ENCODE measurements around the gene SEL1L3.
A peak's percentile ranks its signal among the peaks of the same experiment; 100 is the strongest.

SEL1L3 gene

DNA sequence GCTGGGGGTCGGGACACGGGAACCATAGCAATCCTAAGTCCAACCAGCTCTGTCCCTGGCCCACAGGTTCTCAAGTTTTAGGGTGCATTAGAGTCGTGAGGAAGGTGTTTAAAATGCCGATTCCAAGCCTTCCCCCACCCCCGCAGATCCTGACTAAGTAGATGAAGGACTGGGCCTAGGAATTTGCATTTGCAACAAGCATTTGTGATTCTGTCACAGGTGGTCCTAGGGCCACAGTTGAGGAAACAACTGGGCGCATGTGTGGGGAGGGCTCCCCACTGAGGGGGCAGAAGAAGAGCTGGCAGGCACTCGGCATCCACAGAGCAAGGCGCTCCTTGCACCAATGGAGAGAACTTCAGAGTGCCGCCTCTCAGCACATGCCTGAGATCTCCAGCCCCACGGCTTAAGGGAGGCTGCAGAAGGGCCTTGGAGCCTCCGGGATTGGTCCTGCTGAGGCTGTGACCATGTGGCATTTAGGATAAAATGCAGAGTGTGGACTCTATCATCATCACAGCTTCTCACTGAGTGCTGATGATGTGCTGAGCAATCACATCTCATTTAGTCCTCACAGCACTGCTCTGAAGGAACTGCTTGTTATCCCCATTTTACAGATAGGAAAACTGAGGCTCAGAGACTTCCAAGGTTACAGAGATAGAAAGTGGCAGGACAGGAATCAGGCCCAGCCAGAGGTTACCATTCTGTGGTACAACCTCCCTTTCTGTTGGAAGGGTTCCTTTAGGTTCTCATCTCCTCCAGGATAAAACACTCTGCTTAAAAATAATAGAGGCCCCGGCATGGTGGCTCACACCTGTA, 16.7 kb downstream of the SEL1L3 start:
- no peak overlapping the region for H3K4me3 ChIP-seq (replicated peaks; ENCODE audit: insufficient read depth, low read length)
- no peak for DNase-seq (ENCODE audit: low read depth in 1 of 2, low spot score in 1 of 2)
- TF ChIP-seq SPI1 (IDR thresholded peaks at IDR 0.05; ENCODE audit: borderline replicate concordance, low read depth): no peak
- TF ChIP-seq POLR2AphosphoS5 (IDR thresholded peaks at IDR 0.05; ENCODE audit: low read depth): no peak
- no peak for TF ChIP-seq GABPA (IDR thresholded peaks at IDR 0.05; ENCODE audit: low read depth)
- TF ChIP-seq, protein P1, sequence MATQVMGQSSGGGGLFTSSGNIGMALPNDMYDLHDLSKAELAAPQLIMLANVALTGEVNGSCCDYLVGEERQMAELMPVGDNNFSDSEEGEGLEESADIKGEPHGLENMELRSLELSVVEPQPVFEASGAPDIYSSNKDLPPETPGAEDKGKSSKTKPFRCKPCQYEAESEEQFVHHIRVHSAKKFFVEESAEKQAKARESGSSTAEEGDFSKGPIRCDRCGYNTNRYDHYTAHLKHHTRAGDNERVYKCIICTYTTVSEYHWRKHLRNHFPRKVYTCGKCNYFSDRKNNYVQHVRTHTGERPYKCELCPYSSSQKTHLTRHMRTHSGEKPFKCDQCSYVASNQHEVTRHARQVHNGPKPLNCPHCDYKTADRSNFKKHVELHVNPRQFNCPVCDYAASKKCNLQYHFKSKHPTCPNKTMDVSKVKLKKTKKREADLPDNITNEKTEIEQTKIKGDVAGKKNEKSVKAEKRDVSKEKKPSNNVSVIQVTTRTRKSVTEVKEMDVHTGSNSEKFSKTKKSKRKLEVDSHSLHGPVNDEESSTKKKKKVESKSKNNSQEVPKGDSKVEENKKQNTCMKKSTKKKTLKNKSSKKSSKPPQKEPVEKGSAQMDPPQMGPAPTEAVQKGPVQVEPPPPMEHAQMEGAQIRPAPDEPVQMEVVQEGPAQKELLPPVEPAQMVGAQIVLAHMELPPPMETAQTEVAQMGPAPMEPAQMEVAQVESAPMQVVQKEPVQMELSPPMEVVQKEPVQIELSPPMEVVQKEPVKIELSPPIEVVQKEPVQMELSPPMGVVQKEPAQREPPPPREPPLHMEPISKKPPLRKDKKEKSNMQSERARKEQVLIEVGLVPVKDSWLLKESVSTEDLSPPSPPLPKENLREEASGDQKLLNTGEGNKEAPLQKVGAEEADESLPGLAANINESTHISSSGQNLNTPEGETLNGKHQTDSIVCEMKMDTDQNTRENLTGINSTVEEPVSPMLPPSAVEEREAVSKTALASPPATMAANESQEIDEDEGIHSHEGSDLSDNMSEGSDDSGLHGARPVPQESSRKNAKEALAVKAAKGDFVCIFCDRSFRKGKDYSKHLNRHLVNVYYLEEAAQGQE (IDR thresholded peaks at IDR 0.05; ENCODE audit: insufficient replicate concordance, low read depth): no peak
- TF ChIP-seq, protein P2, sequence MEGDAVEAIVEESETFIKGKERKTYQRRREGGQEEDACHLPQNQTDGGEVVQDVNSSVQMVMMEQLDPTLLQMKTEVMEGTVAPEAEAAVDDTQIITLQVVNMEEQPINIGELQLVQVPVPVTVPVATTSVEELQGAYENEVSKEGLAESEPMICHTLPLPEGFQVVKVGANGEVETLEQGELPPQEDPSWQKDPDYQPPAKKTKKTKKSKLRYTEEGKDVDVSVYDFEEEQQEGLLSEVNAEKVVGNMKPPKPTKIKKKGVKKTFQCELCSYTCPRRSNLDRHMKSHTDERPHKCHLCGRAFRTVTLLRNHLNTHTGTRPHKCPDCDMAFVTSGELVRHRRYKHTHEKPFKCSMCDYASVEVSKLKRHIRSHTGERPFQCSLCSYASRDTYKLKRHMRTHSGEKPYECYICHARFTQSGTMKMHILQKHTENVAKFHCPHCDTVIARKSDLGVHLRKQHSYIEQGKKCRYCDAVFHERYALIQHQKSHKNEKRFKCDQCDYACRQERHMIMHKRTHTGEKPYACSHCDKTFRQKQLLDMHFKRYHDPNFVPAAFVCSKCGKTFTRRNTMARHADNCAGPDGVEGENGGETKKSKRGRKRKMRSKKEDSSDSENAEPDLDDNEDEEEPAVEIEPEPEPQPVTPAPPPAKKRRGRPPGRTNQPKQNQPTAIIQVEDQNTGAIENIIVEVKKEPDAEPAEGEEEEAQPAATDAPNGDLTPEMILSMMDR (IDR thresholded peaks at IDR 0.05; ENCODE audit: insufficient read depth, low read length): no peak
- no peaks in the 10 kb centered on the region for H3K27me3 ChIP-seq (ENCODE audit: insufficient read depth, poor library complexity, severe bottlenecking)
- no peak overlapping the region for H3K27ac ChIP-seq (replicated peaks)

GRCh38 chr4:25844961-25845712, 17.7 kb downstream of the SEL1L3 start:
- TF ChIP-seq GABPA (IDR thresholded peaks at IDR 0.05; ENCODE audit: low read depth) (no peak), POLR2AphosphoS5 (IDR thresholded peaks at IDR 0.05; ENCODE audit: low read depth) (no peak), SPI1 (IDR thresholded peaks at IDR 0.05; ENCODE audit: borderline replicate concordance, low read depth) (peak; percentile 90)
- TF ChIP-seq, protein P2 (IDR thresholded peaks at IDR 0.05; ENCODE audit: insufficient read depth, low read length): no peak
- TF ChIP-seq, protein P1 (IDR thresholded peaks at IDR 0.05; ENCODE audit: insufficient replicate concordance, low read depth): no peak
- no peak overlapping the region for H3K4me3 ChIP-seq (replicated peaks; ENCODE audit: insufficient read depth, low read length)
- no peaks in the 10 kb centered on the region for H3K27me3 ChIP-seq (ENCODE audit: insufficient read depth, poor library complexity, severe bottlenecking)
- no peak overlapping the region for H3K27ac ChIP-seq (replicated peaks)
- DNase-seq (ENCODE audit: low read depth in 1 of 2, low spot score in 1 of 2): peak in 1 of 2 experiments; percentile 21

- no peak for DNase-seq (ENCODE audit: low read depth in 1 of 2, low spot score in 1 of 2)
- no peaks in the 10 kb centered on the region for H3K27me3 ChIP-seq (ENCODE audit: insufficient read depth, poor library complexity, severe bottlenecking)
- no peak overlapping the region for H3K27ac ChIP-seq (replicated peaks)
- TF ChIP-seq, protein P1 (IDR thresholded peaks at IDR 0.05; ENCODE audit: insufficient replicate concordance, low read depth): no peak
- TF ChIP-seq, protein P2 (IDR thresholded peaks at IDR 0.05; ENCODE audit: insufficient read depth, low read length): no peak
- no peak for TF ChIP-seq POLR2AphosphoS5 (IDR thresholded peaks at IDR 0.05; ENCODE audit: low read depth)
- no peak for TF ChIP-seq SPI1 (IDR thresholded peaks at IDR 0.05; ENCODE audit: borderline replicate concordance, low read depth)
- no peak for TF ChIP-seq GABPA (IDR thresholded peaks at IDR 0.05; ENCODE audit: low read depth)
- no peak overlapping the region for H3K4me3 ChIP-seq (replicated peaks; ENCODE audit: insufficient read depth, low read length)
These were observed 19.3 kb downstream of the SEL1L3 start for GRCh38 chr4:25843340-25844097.
